ENCODE results near the gene TMEM120B.

- no peak for TF ChIP-seq EZH2 (IDR thresholded peaks at IDR 0.05; ENCODE audit: insufficient read depth, poor library complexity, severe bottlenecking)
- TF ChIP-seq EZH2phosphoT487 (IDR thresholded peaks at IDR 0.05; ENCODE audit: insufficient read depth, low read depth): no peak
Observed at GRCh38 chr12:121799842-121800693, 87.5 kb downstream of the TMEM120B start.
